IMR-90 (cell line): ENCODE results near the gene ZCCHC14.

Source experiments
- CHD1 ChIP-seq: IDR thresholded peaks from 2 replicates; pipeline ENCODE4 v1.6.1; 2012; ENCODE audit warnings: low read depth, low read length, improper control_type of control experiment
- FOS ChIP-seq: fragments of 150-350 bp; IDR thresholded peaks from 2 replicates; pipeline ENCODE4 v1.6.1; 2016; ENCODE audit warnings: low read depth, low read length
- POLR2A ChIP-seq: IDR thresholded peaks from 2 replicates; pipeline ENCODE4 v1.6.1; 2012; ENCODE audit warnings: mild to moderate bottlenecking, low read depth, low read length
- RAD21 ChIP-seq: IDR thresholded peaks from 2 replicates; pipeline ENCODE4 v1.6.1; 2012; ENCODE audit warnings: low read length, improper control_type of control experiment
- RCOR1 ChIP-seq: IDR thresholded peaks from 2 replicates; pipeline ENCODE4 v1.6.1; 2012; ENCODE audit warnings: mild to moderate bottlenecking, low read length, improper control_type of control experiment; ENCODE audit not compliant: insufficient replicate concordance
- RFX5 ChIP-seq: IDR thresholded peaks from 2 replicates; pipeline ENCODE4 v1.8.0; 2012; ENCODE audit warnings: low read depth, mild to moderate bottlenecking, low read length, moderate library complexity
- SMC3 ChIP-seq: fragments of 150-350 bp; IDR thresholded peaks from 2 replicates; pipeline ENCODE4 v1.6.1; 2016; ENCODE audit warnings: low read depth, mild to moderate bottlenecking, antibody characterized with exemption, low read length, moderate library complexity
- TF ChIP-seq, protein P1 (sequence below): conservative IDR thresholded peaks from 2 replicates; pipeline ENCODE4 v1.5.1; 2012; ENCODE audit warnings: mild to moderate bottlenecking, low read depth, low read length, improper control_type of control experiment

DNA sequence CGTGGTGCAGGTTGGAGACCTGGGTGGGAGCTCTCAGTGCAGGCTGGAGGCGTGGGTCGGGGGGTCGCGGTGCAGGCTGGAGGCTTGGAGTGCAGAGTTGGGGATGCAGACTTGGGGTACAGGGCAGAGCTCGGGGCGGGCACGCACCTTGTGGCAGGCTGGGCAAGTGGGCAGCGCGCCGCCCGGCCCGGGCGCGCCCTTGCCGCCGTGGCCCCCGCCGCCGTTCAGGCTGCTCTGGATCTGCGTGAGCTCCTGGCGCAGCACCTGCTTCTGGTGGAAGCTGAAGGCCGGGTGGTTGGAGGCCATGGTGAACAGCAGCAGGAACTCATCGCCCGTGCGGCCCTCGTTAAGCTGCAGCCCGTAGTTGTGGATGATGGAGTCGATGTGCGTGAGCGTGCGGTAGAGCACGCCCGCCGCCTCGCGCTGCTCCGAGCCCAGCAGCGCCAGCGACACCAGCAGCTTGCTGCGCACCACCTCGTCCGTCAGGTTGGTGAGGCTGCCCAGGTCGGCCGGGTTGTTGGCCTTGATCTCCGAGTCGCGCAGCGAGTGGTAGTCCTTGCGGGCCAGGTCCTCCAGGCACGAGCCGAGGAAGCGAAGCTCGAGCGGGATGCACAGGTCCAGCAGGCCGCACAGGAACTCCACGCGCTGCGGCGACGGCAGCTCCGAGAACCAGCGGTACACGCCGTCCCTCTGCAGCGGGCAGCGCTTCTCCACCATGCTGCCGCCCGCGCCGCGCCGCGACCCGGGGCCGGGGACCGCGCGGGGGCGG, 1.1 kb downstream of the ZCCHC14 start:
- TF ChIP-seq, protein P1, sequence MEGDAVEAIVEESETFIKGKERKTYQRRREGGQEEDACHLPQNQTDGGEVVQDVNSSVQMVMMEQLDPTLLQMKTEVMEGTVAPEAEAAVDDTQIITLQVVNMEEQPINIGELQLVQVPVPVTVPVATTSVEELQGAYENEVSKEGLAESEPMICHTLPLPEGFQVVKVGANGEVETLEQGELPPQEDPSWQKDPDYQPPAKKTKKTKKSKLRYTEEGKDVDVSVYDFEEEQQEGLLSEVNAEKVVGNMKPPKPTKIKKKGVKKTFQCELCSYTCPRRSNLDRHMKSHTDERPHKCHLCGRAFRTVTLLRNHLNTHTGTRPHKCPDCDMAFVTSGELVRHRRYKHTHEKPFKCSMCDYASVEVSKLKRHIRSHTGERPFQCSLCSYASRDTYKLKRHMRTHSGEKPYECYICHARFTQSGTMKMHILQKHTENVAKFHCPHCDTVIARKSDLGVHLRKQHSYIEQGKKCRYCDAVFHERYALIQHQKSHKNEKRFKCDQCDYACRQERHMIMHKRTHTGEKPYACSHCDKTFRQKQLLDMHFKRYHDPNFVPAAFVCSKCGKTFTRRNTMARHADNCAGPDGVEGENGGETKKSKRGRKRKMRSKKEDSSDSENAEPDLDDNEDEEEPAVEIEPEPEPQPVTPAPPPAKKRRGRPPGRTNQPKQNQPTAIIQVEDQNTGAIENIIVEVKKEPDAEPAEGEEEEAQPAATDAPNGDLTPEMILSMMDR, result no peak; the same call in 1 of the 2 replicates
- TF ChIP-seq POLR2A (no peak), RAD21 (0 out of 2 replicates have a peak, but pooled peaks have one; percentile 4), RFX5 (no peak), FOS (no peak), CHD1 (no peak), SMC3 (no peak), RCOR1 (no peak)
